Measurements from ENCODE around the gene SMURF1. TPM values are rescaled to one million over a fixed set of nuclear protein-coding genes. Genes with fewer than 3 reads are reported as not detected.

The SMURF1 gene
- total RNA-seq, 4 donors from 2014 or later: 25.3 to 47.5 (median 36.5) TPM

DNA sequence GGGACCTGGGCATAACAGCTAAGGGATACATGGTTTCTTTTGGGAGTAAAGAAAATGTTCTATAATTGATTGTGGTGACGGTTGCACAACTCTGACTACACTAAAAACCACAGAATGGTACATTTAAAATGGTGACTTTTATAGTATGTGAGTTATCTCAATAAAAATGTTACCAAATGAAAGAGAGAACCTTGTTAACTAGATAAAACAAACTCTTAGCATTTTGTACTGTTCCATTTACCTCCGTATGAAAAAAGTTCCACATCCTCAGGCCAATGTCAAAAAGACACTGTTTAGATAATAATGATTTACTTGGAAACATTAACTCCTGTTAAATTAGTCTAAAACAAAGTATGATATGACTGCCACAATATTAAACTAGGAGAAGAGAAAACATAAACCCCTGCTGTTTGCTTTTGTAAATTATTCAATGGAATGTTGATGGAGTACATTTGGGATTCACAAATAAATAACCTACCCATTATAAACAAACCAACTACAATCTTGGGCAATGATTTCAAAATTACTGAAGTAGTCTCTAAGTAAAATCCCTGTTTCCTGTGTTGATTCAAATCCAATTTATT is 60.7 kb downstream of the SMURF1 start:
- Histone ChIP-seq H3K27ac (peak overlapping the region in 2 of 4 donors; percentile 5 to 38), H3K9me3 (no peaks in the 10 kb centered on the region), H3K4me3 (no peak overlapping the region), H3K4me1 (peaks cover 11 to 21% (median 14%) of the 10 kb centered on the region in 4 donors), H3K27me3 (no peaks in the 10 kb centered on the region), H3K36me3 (no peaks in the 10 kb centered on the region)
- WGBS, 2 donors (ENCODE audit: low coverage in 1 of 2): 56 to 86% methylated on average over 2 of the region's 2 CpGs
- in situ Hi-C loops (cut with MboI; ENCODE audit: low pct_ligation_motif_present in 1 of 4, low pct_unique_long_range_greater_than_20kb in 1 of 4, low sequenced_read_pairs in 3 of 4): no loop called here
- intact Hi-C loops (cut with DNase I; ENCODE audit: low total_unique reads): no loop called here
- TF ChIP-seq EP300 (IDR thresholded peaks at IDR 0.05; ENCODE audit: low read depth): no peak
- TF ChIP-seq, protein P1, sequence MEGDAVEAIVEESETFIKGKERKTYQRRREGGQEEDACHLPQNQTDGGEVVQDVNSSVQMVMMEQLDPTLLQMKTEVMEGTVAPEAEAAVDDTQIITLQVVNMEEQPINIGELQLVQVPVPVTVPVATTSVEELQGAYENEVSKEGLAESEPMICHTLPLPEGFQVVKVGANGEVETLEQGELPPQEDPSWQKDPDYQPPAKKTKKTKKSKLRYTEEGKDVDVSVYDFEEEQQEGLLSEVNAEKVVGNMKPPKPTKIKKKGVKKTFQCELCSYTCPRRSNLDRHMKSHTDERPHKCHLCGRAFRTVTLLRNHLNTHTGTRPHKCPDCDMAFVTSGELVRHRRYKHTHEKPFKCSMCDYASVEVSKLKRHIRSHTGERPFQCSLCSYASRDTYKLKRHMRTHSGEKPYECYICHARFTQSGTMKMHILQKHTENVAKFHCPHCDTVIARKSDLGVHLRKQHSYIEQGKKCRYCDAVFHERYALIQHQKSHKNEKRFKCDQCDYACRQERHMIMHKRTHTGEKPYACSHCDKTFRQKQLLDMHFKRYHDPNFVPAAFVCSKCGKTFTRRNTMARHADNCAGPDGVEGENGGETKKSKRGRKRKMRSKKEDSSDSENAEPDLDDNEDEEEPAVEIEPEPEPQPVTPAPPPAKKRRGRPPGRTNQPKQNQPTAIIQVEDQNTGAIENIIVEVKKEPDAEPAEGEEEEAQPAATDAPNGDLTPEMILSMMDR (IDR thresholded peaks at IDR 0.05): no peak
- no peak for TF ChIP-seq POLR2AphosphoS5 (IDR thresholded peaks at IDR 0.05)
- no peak for TF ChIP-seq POLR2A (IDR thresholded peaks at IDR 0.05)
- DNase-seq: no peak

DNA sequence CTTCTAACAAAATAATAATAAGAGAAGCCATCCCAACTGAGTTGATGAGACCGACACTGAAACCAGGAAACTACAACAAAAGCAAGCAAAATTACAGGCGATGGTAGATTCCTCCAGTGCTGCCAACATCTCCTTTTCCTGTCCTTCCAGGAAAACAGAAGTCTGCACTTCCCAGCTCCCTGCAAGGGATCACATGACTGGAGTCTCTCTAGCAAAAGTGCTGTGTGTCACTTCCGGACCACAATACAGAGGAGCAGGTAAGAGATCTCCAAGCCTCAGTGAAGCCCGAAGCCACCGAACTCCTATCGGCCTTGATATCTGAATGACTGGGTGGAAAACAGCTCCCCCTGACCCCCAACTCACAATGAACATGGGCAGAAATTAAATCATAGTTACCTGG is 63.2 kb downstream of the SMURF1 start:
- DNase-seq: no peak
- in situ Hi-C loops (cut with MboI; ENCODE audit: low pct_ligation_motif_present in 1 of 4, low pct_unique_long_range_greater_than_20kb in 1 of 4, low sequenced_read_pairs in 3 of 4): no loop called here
- Histone ChIP-seq H3K4me3 (no peak overlapping the region), H3K27ac (peak overlapping the region in 2 of 4 donors; percentile 22 to 37), H3K4me1 (peaks cover 11 to 21% (median 14%) of the 10 kb centered on the region in 4 donors), H3K27me3 (no peaks in the 10 kb centered on the region), H3K9me3 (no peaks in the 10 kb centered on the region), H3K36me3 (no peaks in the 10 kb centered on the region)
- no peak for TF ChIP-seq POLR2A (IDR thresholded peaks at IDR 0.05)
- no peak for TF ChIP-seq EP300 (IDR thresholded peaks at IDR 0.05; ENCODE audit: low read depth)
- TF ChIP-seq, protein P1 (IDR thresholded peaks at IDR 0.05): no peak
- TF ChIP-seq POLR2AphosphoS5 (IDR thresholded peaks at IDR 0.05): no peak
- intact Hi-C loops (cut with DNase I; ENCODE audit: low total_unique reads): no loop called here
- 94 to 100% methylated on average over 4 to 6 of the region's 6 CpGs for WGBS, 2 donors (ENCODE audit: low coverage in 1 of 2)

DNA sequence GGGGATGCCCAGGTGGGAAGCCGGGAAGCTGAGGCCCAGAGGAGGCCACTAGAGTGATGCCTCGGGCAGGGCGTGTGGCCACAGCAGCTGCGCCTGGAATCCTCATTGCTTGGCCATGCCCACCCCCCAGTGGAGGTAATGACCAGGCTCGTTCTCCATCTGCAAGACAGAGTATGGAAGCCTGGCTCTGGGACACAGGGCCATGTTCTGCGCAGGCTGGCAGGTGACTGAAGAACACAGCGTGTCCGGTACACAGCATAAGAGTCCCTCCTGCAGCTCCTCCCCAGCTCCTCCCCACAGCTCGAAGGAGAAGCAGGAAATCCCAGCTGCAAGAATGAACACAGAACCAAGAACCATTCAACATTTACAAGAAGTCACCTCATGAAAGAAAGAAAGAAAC is 64.8 kb downstream of the SMURF1 start:
- intact Hi-C loops (cut with DNase I; ENCODE audit: low total_unique reads) (no loop called here), in situ Hi-C loops (cut with MboI; ENCODE audit: low pct_ligation_motif_present in 1 of 4, low pct_unique_long_range_greater_than_20kb in 1 of 4, low sequenced_read_pairs in 3 of 4) (no loop called here)
- Histone ChIP-seq H3K4me1 (peaks cover 11 to 21% (median 14%) of the 10 kb centered on the region in 4 donors), H3K9me3 (no peaks in the 10 kb centered on the region), H3K27ac (peak overlapping the region; percentile 0 to 34 (median 16)), H3K4me3 (no peak overlapping the region), H3K27me3 (no peaks in the 10 kb centered on the region), H3K36me3 (no peaks in the 10 kb centered on the region)
- DNase-seq: peak; percentile 37
- no peak for TF ChIP-seq EP300 (IDR thresholded peaks at IDR 0.05; ENCODE audit: low read depth)
- no peak for TF ChIP-seq POLR2A (IDR thresholded peaks at IDR 0.05)
- no peak for TF ChIP-seq POLR2AphosphoS5 (IDR thresholded peaks at IDR 0.05)
- TF ChIP-seq, protein P1 (IDR thresholded peaks at IDR 0.05): no peak
- 43 to 80% methylated on average over 2 to 9 of the region's 9 CpGs for WGBS, 2 donors (ENCODE audit: low coverage in 1 of 2)

DNA sequence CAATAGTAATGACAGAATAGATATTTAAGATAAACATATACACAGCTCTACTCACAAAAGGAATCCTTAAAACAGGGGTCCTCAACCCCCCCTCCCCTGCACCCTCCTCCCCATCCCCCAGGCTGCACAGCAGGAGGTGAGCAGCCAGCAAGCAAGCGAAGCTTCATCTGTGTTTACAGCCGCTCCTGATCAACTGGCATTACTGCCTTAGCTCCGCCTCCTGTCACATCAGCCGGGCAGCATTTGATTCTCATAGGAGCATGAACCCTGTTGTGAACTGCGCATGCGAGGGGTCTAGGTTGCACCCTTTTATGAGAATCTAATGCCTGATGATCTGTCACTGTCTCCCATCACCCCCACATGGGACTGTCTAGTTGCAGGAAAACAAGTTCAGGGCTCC is 65.5 kb downstream of the SMURF1 start:
- Histone ChIP-seq H3K4me3 (no peak overlapping the region), H3K27ac (no peak overlapping the region), H3K36me3 (no peaks in the 10 kb centered on the region), H3K4me1 (peaks cover 11 to 21% (median 14%) of the 10 kb centered on the region in 4 donors), H3K27me3 (no peaks in the 10 kb centered on the region), H3K9me3 (no peaks in the 10 kb centered on the region)
- no peak for DNase-seq
- intact Hi-C loops (cut with DNase I; ENCODE audit: low total_unique reads): no loop called here
- in situ Hi-C loops (cut with MboI; ENCODE audit: low pct_ligation_motif_present in 1 of 4, low pct_unique_long_range_greater_than_20kb in 1 of 4, low sequenced_read_pairs in 3 of 4): no loop called here
- WGBS, 2 donors (ENCODE audit: low coverage in 1 of 2): 62% methylated on average over 6 of the region's 6 CpGs; no CpG with 5 or more reads in 1 of the 2 donors
- TF ChIP-seq POLR2A (IDR thresholded peaks at IDR 0.05) (no peak), EP300 (IDR thresholded peaks at IDR 0.05; ENCODE audit: low read depth) (no peak), POLR2AphosphoS5 (IDR thresholded peaks at IDR 0.05) (no peak)
- TF ChIP-seq, protein P1 (IDR thresholded peaks at IDR 0.05): no peak
